Activated T-cell treated with anti-CD3 and anti-CD28 coated beads, Interleukin-2, amount 50 U/mL, for 4 hours (primary cell): Measurements from ENCODE around the gene FAM169A. TPM values are rescaled to one million over a fixed set of nuclear protein-coding genes. Genes with fewer than 3 reads are reported as not detected.
"Not testable (repeated sequence)": the region's sequence is repeated elsewhere in the genome, so short reads cannot be mapped to it uniquely, and the experiment has no call there.

ENCODE experiments used
- ATAC-seq, 2 donors: fragments of 200-7000 bp; cut with Tn5 transposase; one replicate each; pipeline ENCODE4 v1.10.0; 2021
- DNase-seq: peaks from one replicate; pipeline ENCODE4 v3.0.0-alpha.2; 2020
- H3K27me3 Mint-ChIP-seq: one replicate; pipeline ENCODE4 v1.8.0; 2021; ENCODE audit warnings: low read depth, mixed read lengths
- H3K36me3 Mint-ChIP-seq: one replicate; pipeline ENCODE4 v1.8.0; 2022; ENCODE audit warnings: mixed read lengths; ENCODE audit not compliant: insufficient read depth
- H3K4me1 Mint-ChIP-seq: one replicate; pipeline ENCODE4 v1.8.0; 2021; ENCODE audit warnings: low read depth, mixed read lengths
- H3K4me3 Mint-ChIP-seq: one replicate; pipeline ENCODE4 v1.8.0; 2021; ENCODE audit warnings: mild to moderate bottlenecking, moderate library complexity, mixed read lengths
- H3K9me3 Mint-ChIP-seq: one replicate; pipeline ENCODE4 v1.8.0; 2021; ENCODE audit warnings: mixed read lengths
- total RNA-seq, 3 donors: library from RNA; stranded (reverse); gene quantifications; one replicate each; pipeline ENCODE4 v1.2.1, GENCODE V29; 2021

FAM169A gene
- total RNA-seq, 3 donors from 2014 or later, result 10.0 to 13.1 (median 10.2) TPM

DNA sequence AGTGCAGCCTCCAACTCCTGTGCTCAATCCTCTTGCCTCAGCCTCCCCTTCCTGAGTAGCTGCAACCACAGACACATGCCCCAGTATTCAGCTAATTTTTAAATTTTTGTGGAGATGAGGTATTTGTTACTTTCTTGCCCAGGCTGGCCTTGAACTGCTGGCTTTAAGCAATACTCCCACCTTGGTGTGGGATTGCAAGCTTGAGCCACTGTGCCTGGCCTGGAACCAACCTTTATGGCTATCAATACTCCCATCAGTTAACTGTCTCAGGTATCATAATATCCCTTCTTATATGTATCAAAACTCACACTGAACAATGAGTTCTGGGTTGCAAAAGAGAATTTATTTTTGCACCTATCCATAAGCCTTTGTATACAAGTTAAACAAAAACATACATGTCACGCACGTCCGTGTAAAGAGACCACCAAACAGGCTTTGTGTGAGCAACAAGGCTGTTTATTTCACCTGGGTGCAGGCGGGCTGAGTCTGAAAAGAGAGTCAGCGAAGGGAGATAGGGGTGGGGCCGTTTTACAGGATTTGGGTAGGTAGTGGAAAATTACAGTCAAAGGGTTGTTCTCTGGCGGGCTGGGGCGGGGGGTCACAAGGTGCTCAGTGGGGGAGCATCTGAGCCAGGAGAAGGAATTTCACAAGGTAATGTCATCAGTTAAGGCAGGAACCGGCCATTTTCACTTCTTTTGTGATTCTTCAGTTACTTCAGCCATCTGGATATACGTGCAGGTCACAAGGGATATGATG lies 16.4 kb upstream of the FAM169A start:
- not testable (repeated sequence) for H3K4me3 Mint-ChIP-seq, H3K36me3 Mint-ChIP-seq, H3K4me1 Mint-ChIP-seq, H3K9me3 Mint-ChIP-seq, DNase-seq, H3K27me3 Mint-ChIP-seq, ATAC-seq

DNA sequence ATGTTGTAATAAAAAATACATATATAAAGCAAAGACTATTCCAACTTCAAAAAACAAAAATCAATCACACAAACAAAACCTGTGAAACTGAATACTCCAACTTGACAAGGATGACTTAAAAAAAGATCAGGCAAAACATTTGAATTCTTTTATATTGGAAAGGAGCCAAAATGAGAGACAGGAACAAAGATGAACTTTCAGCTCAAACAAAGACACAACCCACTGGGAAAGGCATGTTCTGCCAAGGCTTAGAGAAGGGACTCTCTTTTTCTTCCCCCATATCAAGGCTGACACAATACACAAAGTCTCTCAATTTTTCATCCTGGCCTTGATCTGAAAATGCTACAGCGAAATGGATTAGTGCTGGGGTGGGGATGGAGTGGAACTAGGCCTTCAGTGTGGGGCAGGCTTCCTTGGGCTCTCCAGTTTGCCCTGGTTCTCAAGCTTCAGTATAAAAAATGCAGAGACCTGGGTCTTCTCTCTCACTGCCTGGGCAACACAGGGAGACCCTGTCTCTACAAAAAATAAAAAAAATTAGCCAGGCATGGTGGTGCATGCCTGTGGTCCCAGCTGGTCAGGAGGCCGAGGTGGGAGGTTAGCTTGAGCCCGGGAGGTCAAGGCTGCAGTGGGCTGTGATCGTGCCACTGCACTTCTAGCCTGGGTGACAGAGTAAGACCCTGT lies 11.6 kb upstream of the FAM169A start:
- Mint-ChIP-seq H3K36me3 (no peaks in the 10 kb centered on the region), H3K4me1 (no peaks in the 10 kb centered on the region), H3K27me3 (no peaks in the 10 kb centered on the region), H3K4me3 (no peak overlapping the region), H3K9me3 (no peaks in the 10 kb centered on the region)
- no peak for ATAC-seq
- DNase-seq, result no peak

DNA sequence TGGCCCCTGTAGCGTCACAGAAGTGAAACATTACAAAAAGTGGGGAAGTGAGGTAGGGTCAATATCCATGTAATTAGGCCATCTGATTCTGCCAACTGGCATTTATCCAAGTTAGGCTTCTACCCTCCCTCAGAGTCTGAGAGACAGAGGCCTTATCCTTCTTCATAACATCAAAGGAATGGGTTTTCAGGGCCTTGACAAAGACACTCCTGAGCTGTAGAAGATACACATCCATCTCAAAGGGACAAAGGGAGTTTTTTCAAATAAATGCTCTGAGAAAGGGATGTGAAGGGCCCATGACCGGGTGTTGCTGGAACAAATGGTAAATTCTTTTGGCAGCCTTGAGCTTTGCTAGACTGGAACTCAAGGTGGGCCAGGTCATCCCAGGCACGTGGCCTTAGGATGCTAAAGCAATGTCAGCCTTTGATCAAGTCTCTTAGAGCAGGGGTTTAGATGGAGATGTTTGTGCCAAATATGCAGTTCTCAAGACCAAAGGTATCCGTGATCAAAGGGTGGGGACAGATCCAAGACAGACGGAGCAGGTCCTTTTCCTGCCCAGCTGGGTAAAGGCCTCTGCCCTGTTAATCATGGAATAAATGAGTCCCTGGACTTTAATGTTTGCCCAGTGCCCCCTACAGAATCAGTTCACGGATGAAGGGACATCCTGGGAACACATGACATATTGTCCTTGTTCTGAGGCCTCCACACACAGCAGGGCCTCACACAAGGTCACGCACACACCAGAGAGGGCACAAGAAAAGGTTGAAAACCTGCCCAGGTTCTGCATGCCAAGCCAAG lies 10.0 kb upstream of the FAM169A start:
- H3K27me3 Mint-ChIP-seq, result peaks cover 2% of the 10 kb centered on the region
- no peaks in the 10 kb centered on the region for H3K36me3 Mint-ChIP-seq
- no peaks in the 10 kb centered on the region for H3K9me3 Mint-ChIP-seq
- no peaks in the 10 kb centered on the region for H3K4me1 Mint-ChIP-seq
- ATAC-seq (no peak), DNase-seq (no peak)
- no peak overlapping the region for H3K4me3 Mint-ChIP-seq

DNA sequence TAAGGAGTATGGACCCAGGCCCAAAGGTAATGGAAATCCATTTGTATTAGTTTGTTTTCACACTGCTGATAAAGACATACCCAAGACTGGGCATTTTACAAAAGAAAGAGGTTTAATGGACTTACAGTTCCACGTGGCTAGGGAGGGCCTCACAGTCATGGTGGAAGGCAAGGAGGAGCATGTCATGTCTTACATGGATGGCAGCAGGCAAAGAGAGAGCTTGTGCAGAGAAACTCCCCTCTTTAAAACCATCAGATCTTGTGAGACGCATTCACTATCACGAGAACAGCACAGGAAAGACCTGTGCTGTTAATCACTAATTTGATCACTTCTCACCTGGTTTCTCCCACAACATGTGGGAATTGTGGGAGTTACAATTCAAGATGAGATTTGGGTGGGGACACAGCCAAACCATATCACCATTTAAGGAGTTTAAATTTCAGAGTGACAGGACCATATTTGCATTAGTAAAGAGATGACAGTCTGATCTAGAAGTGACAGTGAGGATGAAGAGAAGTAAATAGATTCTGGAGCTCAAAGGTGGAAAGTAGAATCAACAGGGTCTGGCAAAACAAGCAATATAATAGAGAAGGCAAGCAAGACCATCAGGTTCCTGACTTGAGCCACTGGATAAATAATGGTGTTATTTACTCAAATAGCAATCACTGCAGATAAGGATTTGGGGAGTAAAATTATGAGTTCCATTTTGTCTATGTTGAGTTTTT lies 7.5 kb upstream of the FAM169A start:
- Mint-ChIP-seq H3K27me3 (peaks cover 8% of the 10 kb centered on the region), H3K4me1 (no peaks in the 10 kb centered on the region), H3K9me3 (no peaks in the 10 kb centered on the region), H3K4me3 (no peak overlapping the region), H3K36me3 (no peaks in the 10 kb centered on the region)
- DNase-seq (no peak), ATAC-seq (no peak)

DNA sequence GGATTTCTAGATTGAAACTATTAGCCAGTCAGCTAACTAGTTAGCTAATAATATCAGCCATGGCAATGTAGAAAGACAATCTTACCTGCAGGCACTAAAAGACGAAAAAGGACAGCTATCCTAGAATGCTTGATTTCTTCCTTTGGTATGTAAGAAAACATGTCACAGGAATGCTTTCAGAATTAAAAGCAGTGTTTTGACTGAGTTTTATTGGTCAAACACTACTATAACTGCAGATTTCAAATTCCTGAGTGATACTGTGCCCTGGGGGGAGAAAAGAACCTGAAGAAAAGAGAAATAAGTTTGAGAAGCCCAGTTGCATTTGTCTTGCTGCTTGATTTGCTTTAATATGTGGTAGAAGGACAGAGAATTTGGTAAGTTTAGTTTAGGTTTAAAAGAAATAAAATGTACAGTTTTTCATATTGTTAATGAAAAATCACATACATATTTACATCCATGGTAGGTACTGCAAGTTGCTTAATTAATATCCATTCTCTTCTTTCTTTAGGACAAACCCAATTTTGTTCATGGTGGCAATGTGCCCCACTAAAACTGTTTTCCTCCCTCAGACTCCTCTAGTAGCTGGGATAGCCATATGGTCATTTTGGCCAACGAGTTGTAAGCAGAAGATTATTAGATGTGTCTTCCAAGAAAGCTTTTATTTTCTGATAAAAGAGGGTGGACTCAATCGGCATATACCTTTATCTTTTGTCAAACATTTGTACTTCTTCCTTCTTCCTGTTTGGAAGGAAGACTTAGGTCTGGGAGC lies 4.3 kb upstream of the FAM169A start:
- Mint-ChIP-seq H3K4me1 (peaks cover 6% of the 10 kb centered on the region), H3K9me3 (no peaks in the 10 kb centered on the region), H3K36me3 (no peaks in the 10 kb centered on the region), H3K27me3 (peaks cover 9% of the 10 kb centered on the region), H3K4me3 (no peak overlapping the region)
- no peak for DNase-seq
- ATAC-seq, result no peak

DNA sequence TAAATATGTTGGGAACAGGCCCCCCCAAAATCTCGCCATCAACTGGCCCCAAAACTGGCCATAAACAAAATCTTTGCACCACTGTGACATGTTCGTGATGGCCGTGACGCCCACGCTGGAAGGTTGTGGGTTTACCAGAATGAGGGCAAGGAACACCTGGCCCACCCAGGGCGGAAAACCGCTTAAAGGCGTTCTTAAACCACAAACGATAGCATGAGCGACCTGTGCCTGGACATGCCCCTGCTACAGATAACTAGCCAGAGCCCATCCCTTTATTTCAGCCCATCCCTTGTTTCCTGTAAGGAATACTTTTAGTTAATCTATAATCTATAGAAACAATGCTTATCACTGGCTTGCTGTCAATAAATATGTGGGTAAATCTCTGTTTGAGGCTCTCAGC lies 3.2 kb upstream of the FAM169A start:
- ATAC-seq, result not testable (repeated sequence)

DNA sequence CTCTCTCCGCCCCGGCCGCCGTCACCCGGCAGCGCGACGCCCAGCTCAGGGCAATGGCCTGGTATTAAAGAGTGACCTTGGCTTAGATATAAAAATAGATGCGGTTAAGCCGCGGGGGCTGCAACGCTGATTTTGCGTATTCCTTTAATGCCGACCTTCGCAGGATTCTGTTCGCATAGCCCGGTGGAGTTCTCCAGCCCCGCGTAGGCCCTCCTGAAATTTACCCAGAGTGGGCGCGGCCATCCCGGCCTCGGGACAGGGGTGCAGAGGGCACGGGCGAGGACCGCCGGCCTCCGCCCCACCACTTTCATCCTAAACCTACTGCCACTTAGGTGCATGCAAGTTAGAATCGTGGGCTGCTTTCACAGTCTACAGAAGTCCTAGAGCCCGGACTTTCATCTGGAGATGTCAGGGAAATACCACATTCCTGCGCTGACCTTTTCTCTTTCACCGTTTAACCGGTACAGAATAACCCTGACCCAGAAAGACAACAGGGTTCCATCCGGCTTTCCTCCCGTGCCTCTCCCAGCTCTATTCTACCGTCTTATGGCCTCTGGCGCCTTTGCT lies 492 bp upstream of the FAM169A start:
- ATAC-seq (peak; percentile 6 to 11), DNase-seq (no peak)
- H3K27me3 Mint-ChIP-seq, result peaks cover 12% of the 10 kb centered on the region
- H3K9me3 Mint-ChIP-seq, result no peaks in the 10 kb centered on the region
- peak overlapping the region; percentile 85 for H3K4me3 Mint-ChIP-seq
- no peaks in the 10 kb centered on the region for H3K36me3 Mint-ChIP-seq
- H3K4me1 Mint-ChIP-seq, result peaks cover 35% of the 10 kb centered on the region

More for the DNA sequence above, 3.2 kb upstream of the FAM169A start:
- H3K4me3 Mint-ChIP-seq, DNase-seq, H3K36me3 Mint-ChIP-seq, H3K9me3 Mint-ChIP-seq: not testable (repeated sequence)
- peaks cover 16% of the 10 kb centered on the region for H3K4me1 Mint-ChIP-seq
- H3K27me3 Mint-ChIP-seq, result peaks cover 12% of the 10 kb centered on the region

DNA sequence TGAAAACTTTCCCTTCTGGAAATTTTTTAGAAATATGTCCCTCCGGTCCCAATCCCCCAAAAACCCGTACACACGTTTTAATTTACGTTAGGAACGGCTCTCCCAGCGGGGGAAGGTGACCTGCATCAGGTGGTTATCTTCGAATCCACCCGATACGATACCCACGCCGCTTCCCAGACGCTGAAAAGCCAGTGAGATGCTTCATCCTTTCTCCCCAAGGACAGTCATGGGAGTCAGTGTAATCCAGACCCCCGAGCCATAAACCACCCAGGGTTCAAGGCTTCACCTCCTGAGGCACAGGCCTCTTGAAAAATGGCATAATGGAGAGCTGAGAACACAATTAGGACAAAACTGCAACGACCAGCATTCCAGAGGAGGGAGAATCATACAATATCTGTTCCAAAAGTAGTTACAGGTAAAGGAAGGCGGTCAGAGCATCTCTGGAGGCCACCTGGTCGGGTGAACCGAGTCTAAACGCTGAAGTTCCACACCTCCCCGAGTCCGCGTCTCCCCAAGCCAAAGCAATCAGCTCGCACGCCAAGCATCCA lies 857 bp downstream of the FAM169A start:
- peak overlapping the region; percentile 81 for H3K4me3 Mint-ChIP-seq
- peaks cover 10% of the 10 kb centered on the region for H3K27me3 Mint-ChIP-seq
- no peaks in the 10 kb centered on the region for H3K9me3 Mint-ChIP-seq
- DNase-seq, result no peak
- H3K4me1 Mint-ChIP-seq, result peaks cover 40% of the 10 kb centered on the region
- no peaks in the 10 kb centered on the region for H3K36me3 Mint-ChIP-seq
- ATAC-seq, result no peak

DNA sequence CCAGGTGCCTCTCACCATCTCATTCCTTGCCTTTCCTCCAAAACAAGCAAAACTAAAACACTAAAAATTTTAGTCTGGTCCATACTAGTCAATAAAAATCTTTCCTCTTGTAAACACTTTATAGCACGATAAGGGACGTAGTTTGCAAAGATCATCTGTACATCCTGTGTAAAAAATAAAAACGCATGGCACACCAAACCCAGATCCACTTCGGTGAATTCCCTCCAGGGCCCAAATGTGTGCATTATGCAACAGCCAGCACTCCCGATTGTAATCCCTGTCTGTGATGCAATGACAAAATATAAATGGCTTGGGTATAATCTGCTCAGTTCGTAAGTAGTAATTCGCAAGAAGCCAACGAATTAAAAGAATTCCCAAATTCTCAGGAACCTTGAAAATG lies 1.4 kb downstream of the FAM169A start:
- DNase-seq (no peak), ATAC-seq (no peak)
- no peaks in the 10 kb centered on the region for H3K36me3 Mint-ChIP-seq
- H3K9me3 Mint-ChIP-seq, result no peaks in the 10 kb centered on the region
- peak overlapping the region; percentile 81 for H3K4me3 Mint-ChIP-seq
- H3K27me3 Mint-ChIP-seq, result peaks cover 10% of the 10 kb centered on the region
- peaks cover 44% of the 10 kb centered on the region for H3K4me1 Mint-ChIP-seq

DNA sequence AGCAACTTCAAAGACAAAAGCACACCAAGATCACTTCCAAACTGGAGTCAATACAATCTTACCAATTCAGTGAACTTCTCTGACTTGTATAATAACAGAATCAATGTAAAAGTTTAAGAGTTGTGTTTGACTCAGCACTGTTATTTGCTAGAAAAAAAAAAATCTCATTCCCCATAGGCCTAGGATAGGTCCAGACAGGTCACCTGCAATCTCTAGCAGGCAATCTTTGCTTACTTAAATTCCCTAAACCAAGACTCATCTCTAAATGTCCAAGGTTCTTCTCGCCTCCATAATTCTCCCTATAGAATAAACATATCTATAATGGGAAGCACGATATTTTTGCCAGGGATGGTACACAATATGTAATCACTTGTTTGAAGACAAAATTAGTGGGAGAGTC lies 2.5 kb downstream of the FAM169A start:
- ATAC-seq, result no peak
- H3K9me3 Mint-ChIP-seq, result no peaks in the 10 kb centered on the region
- no peak for DNase-seq
- H3K4me3 Mint-ChIP-seq, result peak overlapping the region; percentile 2
- peaks cover 44% of the 10 kb centered on the region for H3K4me1 Mint-ChIP-seq
- peaks cover 5% of the 10 kb centered on the region for H3K27me3 Mint-ChIP-seq
- no peaks in the 10 kb centered on the region for H3K36me3 Mint-ChIP-seq

DNA sequence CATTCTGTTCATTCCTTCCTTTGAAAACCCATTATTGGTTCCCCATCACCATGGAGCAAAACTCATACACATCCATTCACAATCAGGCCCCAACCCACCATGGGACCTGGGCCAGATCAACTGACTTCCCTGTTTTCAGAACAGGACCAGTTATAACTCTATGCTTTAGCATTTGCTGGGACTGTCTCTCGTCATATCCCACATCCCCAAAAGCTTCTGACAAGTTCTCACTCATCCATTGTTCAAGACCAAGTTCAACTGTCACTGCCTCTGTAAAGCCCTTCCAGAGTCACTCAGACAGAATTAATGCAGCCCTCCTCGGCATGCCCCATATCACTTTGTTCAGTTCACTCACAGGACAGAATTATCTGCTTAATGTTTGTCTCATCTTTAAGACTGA lies 4.0 kb downstream of the FAM169A start:
- no peak overlapping the region for H3K4me3 Mint-ChIP-seq
- no peaks in the 10 kb centered on the region for H3K9me3 Mint-ChIP-seq
- peaks cover 44% of the 10 kb centered on the region for H3K4me1 Mint-ChIP-seq
- no peaks in the 10 kb centered on the region for H3K36me3 Mint-ChIP-seq
- peaks cover 5% of the 10 kb centered on the region for H3K27me3 Mint-ChIP-seq
- ATAC-seq, result no peak
- no peak for DNase-seq

DNA sequence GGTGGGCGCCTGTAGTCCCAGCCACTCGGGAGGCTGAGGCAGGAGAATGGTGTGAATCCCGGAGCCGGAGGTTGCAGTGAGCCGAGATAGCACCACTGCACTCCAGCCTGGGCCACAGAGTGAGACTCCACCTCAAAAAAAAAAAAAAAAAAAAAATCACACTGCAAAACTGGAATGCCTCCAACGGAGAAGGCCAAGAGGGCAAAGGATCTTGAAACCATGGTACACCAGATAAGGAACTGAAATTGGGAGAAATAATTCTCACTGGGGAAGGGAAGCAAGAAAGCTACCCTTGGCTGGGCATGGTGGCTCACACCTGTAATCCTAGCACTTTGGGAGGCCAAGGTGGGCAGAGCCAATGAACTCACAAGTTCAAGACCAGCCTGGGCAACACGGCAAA lies 9.2 kb downstream of the FAM169A start:
- not testable (repeated sequence) for DNase-seq, ATAC-seq, H3K9me3 Mint-ChIP-seq, H3K27me3 Mint-ChIP-seq, H3K36me3 Mint-ChIP-seq, H3K4me3 Mint-ChIP-seq
- H3K4me1 Mint-ChIP-seq, result peaks cover 26% of the 10 kb centered on the region

DNA sequence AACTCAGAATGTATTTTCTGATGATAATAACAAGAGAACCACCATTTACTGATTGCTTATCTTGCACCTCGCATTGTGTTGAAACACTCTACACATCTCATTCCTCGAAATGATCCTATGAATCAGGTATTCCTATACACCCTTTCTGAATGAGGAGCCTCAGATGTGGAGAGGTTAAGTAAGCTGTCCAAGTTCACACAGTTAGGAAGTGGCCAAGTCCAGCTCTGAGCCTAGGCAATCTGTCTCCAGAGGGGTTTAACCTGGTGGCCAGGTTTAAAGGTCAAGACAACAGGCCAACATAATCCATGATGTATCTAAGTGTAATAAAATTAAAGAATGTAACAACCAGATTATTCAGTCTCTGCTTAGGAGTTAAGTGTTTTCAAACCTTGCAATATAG lies 12.9 kb downstream of the FAM169A start:
- peaks cover 7% of the 10 kb centered on the region for H3K9me3 Mint-ChIP-seq
- no peak for DNase-seq
- H3K27me3 Mint-ChIP-seq, result no peaks in the 10 kb centered on the region
- peaks cover 9% of the 10 kb centered on the region for H3K36me3 Mint-ChIP-seq
- no peak overlapping the region for H3K4me3 Mint-ChIP-seq
- H3K4me1 Mint-ChIP-seq, result peaks cover 35% of the 10 kb centered on the region
- no peak for ATAC-seq
